ENCODE measurements around the gene LCAT. TPM values are rescaled to one million over a fixed set of nuclear protein-coding genes. Genes with fewer than 3 reads are reported as not detected.

The LCAT gene
- total and polyA plus RNA-seq, 5 experiments from 2014 or later = 0.52 to 14.7 (median 0.84) TPM

- no peaks in the 10 kb centered on the region for H3K27me3 Mint-ChIP-seq
- DNase-seq (no peak), ATAC-seq (no peak)
- peak overlapping the region; percentile 99 to 100 (median 100) for H3K4me3 Mint-ChIP-seq
- peaks cover 4 to 32% (median 5%) of the 10 kb centered on the region in 3 donors for H3K36me3 Mint-ChIP-seq
- H3K9me3 Mint-ChIP-seq = no peaks in the 10 kb centered on the region
- H3K4me1 Mint-ChIP-seq = peaks cover 25 to 42% (median 38%) of the 10 kb centered on the region in 4 donors
- H3K27ac Mint-ChIP-seq = peak overlapping the region; percentile 93 to 99 (median 98)
- POLR2A ChIA-PET = interaction anchor here (0.5 to 3.5 kb wide), 38 partner anchors 9 to 405 kb away, joined by 3 to 34 read pairs (median 6); partner anchors contain the start of genes CTCF, DDX28, DPEP2 and DUS2
These were observed 8.9 kb downstream of the LCAT start for GRCh38 chr16:67935101-67935401.

- Mint-ChIP-seq H3K4me3 (peak overlapping the region in 8 of 10 donors; percentile 4 to 100 (median 99)), H3K9me3 (no peaks in the 10 kb centered on the region), H3K27me3 (no peaks in the 10 kb centered on the region), H3K36me3 (peaks cover 4 to 35% (median 5%) of the 10 kb centered on the region in 3 donors), H3K4me1 (peaks cover 21 to 37% (median 32%) of the 10 kb centered on the region in 4 donors), H3K27ac (peak overlapping the region; percentile 25 to 99 (median 98))
- no peak for DNase-seq
- no peak for ATAC-seq
- POLR2A ChIA-PET = interaction anchor here (0.6 to 3.5 kb wide), 16 partner anchors 8 to 267 kb away, joined by 3 to 34 read pairs (median 6); partner anchors contain the start of genes DPEP2, EDC4, NFATC3 and NUTF2
These were observed 9.4 kb downstream of the LCAT start for GRCh38 chr16:67934306-67935100.

- POLR2A ChIA-PET = interaction anchor here (0.6 to 3.5 kb wide), 5 partner anchors 35 to 107 kb away, joined by 3 to 16 read pairs (median 7); partner anchors contain the start of gene PSKH1
These were observed 10.1 kb downstream of the LCAT start for GRCh38 chr16:67933805-67934204.

GRCh38 chr16:67932462-67932840, 11.5 kb downstream of the LCAT start:
- H3K36me3 Mint-ChIP-seq = peaks cover 4 to 40% (median 5%) of the 10 kb centered on the region in 3 donors
- no peaks in the 10 kb centered on the region for H3K27me3 Mint-ChIP-seq
- H3K9me3 Mint-ChIP-seq = no peaks in the 10 kb centered on the region
- peak overlapping the region in 4 of 10 donors; percentile 35 to 75 (median 64) for H3K27ac Mint-ChIP-seq
- ATAC-seq = no peak
- no peak for DNase-seq
- POLR2A ChIA-PET = interaction anchor here (0.6 to 1.9 kb wide), 4 partner anchors 26 to 975 kb away, joined by 3 to 6 read pairs (median 5); partner anchors contain the start of genes PRMT7 and SLC7A6OS
- no peak overlapping the region for H3K4me3 Mint-ChIP-seq
- H3K4me1 Mint-ChIP-seq = peaks cover 26 to 37% (median 29%) of the 10 kb centered on the region in 4 donors

More at GRCh38 chr16:67933805-67934204, 10.1 kb downstream of the LCAT start:
- Mint-ChIP-seq H3K27ac (peak overlapping the region in 8 of 10 donors; percentile 15 to 93 (median 38)), H3K4me1 (peaks cover 21 to 32% (median 26%) of the 10 kb centered on the region in 4 donors), H3K36me3 (peaks cover 4 to 35% (median 5%) of the 10 kb centered on the region in 3 donors), H3K27me3 (no peaks in the 10 kb centered on the region), H3K9me3 (no peaks in the 10 kb centered on the region), H3K4me3 (peak overlapping the region in 4 of 10 donors; percentile 26 to 63 (median 41))
- ATAC-seq = no peak
- no peak for DNase-seq

GRCh38 chr16:67931712-67932461, 12.0 kb downstream of the LCAT start, which contains the start of gene CTRL:
Gene CTRL, minus strand, starts transcription at chr16:67931862. Its CDS starts 10 bp downstream, at chr16:67931852.
- Mint-ChIP-seq H3K27me3 (no peaks in the 10 kb centered on the region), H3K27ac (peak within 1 kb of the TSS in 7 of 10 donors; percentile 35 to 89 (median 56)), H3K36me3 (peaks cover 4 to 40% (median 5%) of the 10 kb centered on the region in 3 donors), H3K9me3 (no peaks in the 10 kb centered on the region), H3K4me1 (peaks cover 20 to 32% (median 23%) of the 10 kb centered on the region in 4 donors), H3K4me3 (no peak within 1 kb of the TSS)
- DNase-seq (no peak), ATAC-seq (no peak)
- POLR2A ChIA-PET = interaction anchor here (0.6 to 1.9 kb wide), 2 partner anchors 10 to 48 kb away, joined by 3 to 6 read pairs; no protein-coding TSS in a partner anchor

- no peak for DNase-seq
These were observed 13.2 kb downstream of the LCAT start for GRCh38 chr16:67930678-67931211.

GRCh38 chr16:67930191-67930590, 13.7 kb downstream of the LCAT start:
- no peaks in the 10 kb centered on the region for H3K9me3 Mint-ChIP-seq
- H3K27me3 Mint-ChIP-seq = no peaks in the 10 kb centered on the region
- H3K27ac Mint-ChIP-seq = peak overlapping the region in 3 of 10 donors; percentile 15 to 57 (median 40)
- no peak overlapping the region for H3K4me3 Mint-ChIP-seq
- H3K36me3 Mint-ChIP-seq = peaks cover 0 to 33% (median 0%) of the 10 kb centered on the region in 3 donors
- ATAC-seq (no peak), DNase-seq (no peak)
- peaks cover 11 to 26% (median 22%) of the 10 kb centered on the region in 4 donors for H3K4me1 Mint-ChIP-seq
- POLR2A ChIA-PET = interaction anchor here (1.1 kb wide), 1 partner anchor 8 kb away, joined by 3 read pairs; no protein-coding TSS in a partner anchor

More at GRCh38 chr16:67930678-67931211, 13.2 kb downstream of the LCAT start:
- no peaks in the 10 kb centered on the region for H3K9me3 Mint-ChIP-seq
- POLR2A ChIA-PET = interaction anchor here (1.1 to 1.9 kb wide), 2 partner anchors 8 to 47 kb away, joined by 3 to 6 read pairs; no protein-coding TSS in a partner anchor
- H3K27ac Mint-ChIP-seq = peak overlapping the region in 2 of 10 donors; percentile 36 to 49
- H3K36me3 Mint-ChIP-seq = peaks cover 1 to 39% (median 3%) of the 10 kb centered on the region in 3 donors
- peaks cover 16 to 29% (median 27%) of the 10 kb centered on the region in 4 donors for H3K4me1 Mint-ChIP-seq
- H3K4me3 Mint-ChIP-seq = no peak overlapping the region
- H3K27me3 Mint-ChIP-seq = no peaks in the 10 kb centered on the region
- ATAC-seq = no peak

- ATAC-seq (peak; percentile 90 to 91), DNase-seq (peak; percentile 54 to 85 (median 68))
- peaks cover 5 to 13% (median 10%) of the 10 kb centered on the region in 4 donors for H3K4me1 Mint-ChIP-seq
- H3K9me3 Mint-ChIP-seq = no peaks in the 10 kb centered on the region
- POLR2A ChIA-PET = interaction anchor here (0.6 to 1.5 kb wide), 9 partner anchors 8 to 408 kb away, joined by 3 to 5 read pairs (median 3); partner anchors contain the start of gene PSMB10
- H3K36me3 Mint-ChIP-seq = peaks cover 0 to 19% (median 0%) of the 10 kb centered on the region in 3 donors
- no peaks in the 10 kb centered on the region for H3K27me3 Mint-ChIP-seq
- H3K4me3 Mint-ChIP-seq = no peak overlapping the region
- H3K27ac Mint-ChIP-seq = peak overlapping the region in 7 of 10 donors; percentile 6 to 63 (median 40)
These were observed 15.2 kb downstream of the LCAT start for GRCh38 chr16:67928561-67929364.

- peak in 1 of 2 donors; percentile 6 for ATAC-seq
- no peak for DNase-seq
- H3K36me3 Mint-ChIP-seq = peaks cover 0 to 13% (median 0%) of the 10 kb centered on the region in 3 donors
- POLR2A ChIA-PET = interaction anchor here (0.6 to 1.5 kb wide), 8 partner anchors 8 to 407 kb away, joined by 3 to 5 read pairs (median 3); partner anchors contain the start of gene PSMB10
- no peak overlapping the region for H3K4me3 Mint-ChIP-seq
- peaks cover 5 to 11% (median 8%) of the 10 kb centered on the region in 4 donors for H3K4me1 Mint-ChIP-seq
- H3K9me3 Mint-ChIP-seq = no peaks in the 10 kb centered on the region
- H3K27me3 Mint-ChIP-seq = no peaks in the 10 kb centered on the region
- H3K27ac Mint-ChIP-seq = peak overlapping the region in 6 of 10 donors; percentile 7 to 77 (median 52)
These were observed 15.8 kb downstream of the LCAT start for GRCh38 chr16:67928147-67928546.

- POLR2A ChIA-PET = interaction anchor here (0.6 to 1.5 kb wide), 3 partner anchors 9 to 84 kb away, joined by 4 to 5 read pairs (median 4); partner anchors contain the start of genes LCAT and PSMB10
- peaks cover 0 to 9% (median 0%) of the 10 kb centered on the region in 3 donors for H3K36me3 Mint-ChIP-seq
- DNase-seq (no peak), ATAC-seq (no peak)
- H3K27ac Mint-ChIP-seq = peak overlapping the region in 1 of 10 donors; percentile 77
- peaks cover 8 to 13% (median 10%) of the 10 kb centered on the region in 4 donors for H3K4me1 Mint-ChIP-seq
- no peak overlapping the region for H3K4me3 Mint-ChIP-seq
- no peaks in the 10 kb centered on the region for H3K27me3 Mint-ChIP-seq
- no peaks in the 10 kb centered on the region for H3K9me3 Mint-ChIP-seq
These were observed 16.6 kb downstream of the LCAT start for GRCh38 chr16:67927131-67927941.

Data from naive thymus-derived CD8-positive, alpha-beta T cell (primary cell).